ENCODE measurements around the gene CDV3.

DNA sequence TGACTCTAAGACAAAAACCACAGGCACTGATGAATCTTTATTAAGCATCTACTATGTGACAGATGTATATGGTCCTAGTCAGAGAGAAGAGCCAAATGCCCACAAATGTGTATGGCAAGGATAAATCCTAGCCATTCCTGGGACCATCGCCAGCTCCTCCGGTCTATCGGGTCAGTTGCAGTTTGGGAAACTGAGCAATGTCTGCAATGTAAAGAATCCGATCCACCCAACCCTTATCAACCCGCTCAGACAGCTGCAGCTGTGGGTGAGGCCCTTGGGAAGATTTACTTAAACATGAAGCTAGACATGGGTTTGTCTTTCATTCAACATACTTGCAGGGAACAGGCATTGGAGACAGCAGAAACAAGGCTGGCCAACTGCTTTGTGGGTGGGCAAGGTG lies 40.5 kb upstream of the CDV3 start:
- no peak for TF ChIP-seq POLR2A (IDR thresholded peaks at IDR 0.05; ENCODE audit: low read length)
- TF ChIP-seq GATA1 (IDR thresholded peaks at IDR 0.05; ENCODE audit: low read depth, low read length) = no peak
